ENCODE data around the gene BTN2A1.
A peak's percentile ranks its signal among the peaks of the same experiment; 100 is the strongest.
"Not testable (repeated sequence)": the region's sequence is repeated elsewhere in the genome, so short reads cannot be mapped to it uniquely, and the experiment has no call there.

The BTN2A1 gene

DNA sequence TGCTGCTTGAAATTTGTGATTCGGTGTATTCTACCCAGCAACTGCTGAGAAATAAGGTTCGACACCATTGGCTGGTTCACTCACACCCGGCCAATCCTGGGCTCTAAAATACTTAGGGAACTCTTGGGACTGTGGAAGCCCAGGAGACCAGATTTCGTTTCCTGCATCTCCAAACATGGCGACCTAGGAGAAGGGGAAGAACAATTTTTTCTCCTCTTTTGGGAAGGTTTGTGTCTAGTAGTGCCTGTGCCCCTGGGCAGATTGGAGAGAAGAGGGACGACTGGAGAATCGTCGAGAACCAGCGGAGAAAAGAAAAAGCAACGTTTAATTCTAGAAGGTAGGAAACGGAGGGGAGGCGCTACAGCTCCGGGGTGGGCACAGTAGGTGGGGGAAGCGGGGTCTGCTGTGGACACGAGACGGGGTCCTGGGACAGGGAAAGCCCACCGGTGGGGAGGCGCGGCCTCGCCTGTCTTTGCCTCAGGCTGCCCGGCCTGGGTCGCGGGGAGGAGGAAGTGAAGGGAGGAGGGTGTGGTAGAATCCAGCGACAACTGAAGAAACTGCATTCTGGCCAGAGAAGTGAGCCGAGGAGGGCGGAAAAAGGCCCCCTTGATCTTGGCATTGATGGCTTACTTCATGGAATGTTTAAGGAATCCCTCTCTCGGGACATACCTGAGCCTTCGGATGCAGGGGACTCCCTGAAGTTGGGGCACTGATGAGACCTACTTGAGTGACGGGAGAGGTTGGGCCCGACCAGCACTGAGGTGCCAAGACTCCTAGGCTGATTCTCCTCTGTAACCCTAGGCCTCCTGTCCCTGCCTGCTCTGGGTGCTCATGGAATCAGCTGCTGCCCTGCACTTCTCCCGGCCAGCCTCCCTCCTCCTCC is at the start of gene BTN2A1:
Gene BTN2A1 (plus strand): TSS at position 150 of the 883 bp plus-strand sequence. CDS start 682 bp downstream, at position 832.
- DNase-seq (ENCODE audit: low spot score), result peak; percentile 83

DNA sequence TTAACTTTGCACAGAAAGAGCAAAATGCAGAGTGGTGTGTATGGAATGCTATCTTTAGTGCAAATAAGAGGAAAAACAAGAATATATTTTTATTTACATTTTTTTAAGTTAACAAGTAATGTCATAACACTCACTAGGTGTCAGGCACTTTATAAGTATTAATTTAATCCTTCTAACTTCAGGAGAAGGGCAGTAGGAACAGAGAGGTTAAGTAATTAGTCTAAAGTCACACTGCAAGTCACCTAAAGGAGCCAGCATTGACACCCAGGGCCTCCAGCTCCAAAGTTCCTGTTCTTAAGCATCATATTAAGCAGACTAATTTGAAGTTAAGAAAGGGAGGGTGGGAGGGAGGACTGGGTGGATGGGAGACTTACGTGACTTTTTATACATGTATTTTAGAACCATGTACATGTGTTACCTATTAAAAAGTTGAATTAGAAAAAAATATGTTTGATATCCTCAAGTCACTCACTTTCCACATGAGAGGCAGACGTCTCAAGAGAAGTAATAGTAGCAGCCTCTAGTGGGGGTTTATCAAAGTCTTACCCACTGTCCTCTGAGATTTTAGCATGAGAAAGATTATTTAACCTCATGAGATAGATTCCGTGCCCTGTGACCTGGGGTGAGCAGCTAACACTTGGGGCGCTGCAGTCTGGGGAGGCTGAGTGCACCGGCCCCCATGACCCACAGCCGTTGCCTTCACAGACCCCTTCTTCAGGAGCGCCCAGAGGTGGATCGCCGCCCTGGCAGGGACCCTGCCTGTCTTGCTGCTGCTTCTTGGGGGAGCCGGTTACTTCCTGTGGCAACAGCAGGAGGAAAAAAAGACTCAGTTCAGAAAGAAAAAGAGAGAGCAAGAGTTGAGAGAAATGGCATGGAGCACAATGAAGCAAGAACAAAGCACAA is 48.7 kb upstream of the BTN2A1 start:
- no peak for DNase-seq (ENCODE audit: low spot score)

DNA sequence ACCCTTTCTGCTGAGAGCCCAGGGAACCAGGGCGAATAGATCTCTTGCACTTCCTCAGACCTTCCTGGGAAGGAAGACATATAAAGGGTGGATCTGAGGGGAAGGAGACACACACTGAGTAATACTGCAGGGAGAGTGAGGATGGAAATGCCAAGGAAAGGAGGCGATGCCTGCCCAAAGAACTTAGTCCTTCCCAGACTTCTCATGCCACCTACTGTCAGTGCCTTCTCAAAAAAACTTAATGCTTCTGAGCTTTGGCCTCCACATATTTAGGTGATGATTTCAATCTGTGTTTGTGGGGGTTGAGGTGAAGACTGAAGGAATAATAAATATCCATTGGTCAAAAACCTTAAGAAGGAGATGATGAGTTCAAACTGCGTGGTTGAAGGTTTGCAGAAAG is 46.0 kb upstream of the BTN2A1 start:
- no peak for DNase-seq (ENCODE audit: low spot score)

DNA sequence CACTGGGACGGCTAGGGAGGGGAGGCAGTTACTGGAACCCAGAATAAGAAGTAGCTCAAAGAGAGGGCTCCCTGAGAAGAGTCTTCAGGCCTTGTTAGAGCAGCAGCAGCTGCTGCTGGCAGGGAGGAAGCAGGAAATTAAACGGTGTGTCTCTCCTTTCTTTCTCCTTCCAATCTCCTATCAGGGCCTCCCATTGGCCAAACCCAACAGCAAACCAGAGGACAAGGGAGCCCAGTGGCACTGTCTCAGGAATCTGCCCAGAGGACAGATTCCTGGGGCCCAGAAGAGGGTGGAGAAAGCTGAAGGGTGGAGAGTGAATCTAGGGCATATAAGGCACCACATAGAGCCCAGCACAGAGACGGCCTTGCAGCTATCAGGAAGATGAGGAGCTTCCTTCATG is 45.5 kb upstream of the BTN2A1 start:
- DNase-seq (ENCODE audit: low spot score), result no peak

DNA sequence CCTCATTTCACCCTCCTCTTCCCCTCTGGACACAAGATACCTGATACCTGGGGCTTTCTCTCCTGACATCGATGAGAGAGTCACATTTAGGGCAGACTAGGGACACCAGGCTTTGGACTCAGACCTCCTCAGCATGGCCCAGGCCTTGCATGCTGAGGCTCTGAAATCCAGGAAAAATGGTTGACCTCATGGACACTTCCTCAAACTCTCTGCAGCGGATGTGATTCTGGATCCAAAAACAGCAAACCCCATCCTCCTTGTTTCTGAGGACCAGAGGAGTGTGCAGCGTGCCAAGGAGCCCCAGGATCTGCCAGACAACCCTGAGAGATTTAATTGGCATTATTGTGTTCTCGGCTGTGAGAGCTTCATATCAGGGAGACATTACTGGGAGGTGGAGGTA is 44.8 kb upstream of the BTN2A1 start:
- no peak for DNase-seq (ENCODE audit: low spot score)

DNA sequence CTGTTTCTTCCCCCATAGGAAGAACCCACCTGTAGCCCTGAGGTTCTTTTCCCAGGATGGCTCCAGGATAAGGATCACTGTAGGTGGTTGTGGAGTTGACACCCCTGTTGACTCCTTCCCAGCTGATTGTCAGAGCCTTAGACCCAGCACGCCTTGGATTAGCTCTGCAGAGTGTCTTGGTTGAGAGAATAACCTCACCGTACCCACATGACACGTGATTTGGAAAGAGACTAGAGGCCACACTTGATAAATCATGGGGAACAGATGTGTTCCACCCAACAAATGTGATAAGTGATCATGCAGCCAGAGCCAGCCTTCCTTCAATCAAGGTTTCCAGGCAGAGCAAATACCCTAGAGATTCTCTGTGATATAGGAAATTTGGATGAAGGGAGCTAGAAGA is 43.5 kb upstream of the BTN2A1 start:
- DNase-seq (ENCODE audit: low spot score), result no peak

DNA sequence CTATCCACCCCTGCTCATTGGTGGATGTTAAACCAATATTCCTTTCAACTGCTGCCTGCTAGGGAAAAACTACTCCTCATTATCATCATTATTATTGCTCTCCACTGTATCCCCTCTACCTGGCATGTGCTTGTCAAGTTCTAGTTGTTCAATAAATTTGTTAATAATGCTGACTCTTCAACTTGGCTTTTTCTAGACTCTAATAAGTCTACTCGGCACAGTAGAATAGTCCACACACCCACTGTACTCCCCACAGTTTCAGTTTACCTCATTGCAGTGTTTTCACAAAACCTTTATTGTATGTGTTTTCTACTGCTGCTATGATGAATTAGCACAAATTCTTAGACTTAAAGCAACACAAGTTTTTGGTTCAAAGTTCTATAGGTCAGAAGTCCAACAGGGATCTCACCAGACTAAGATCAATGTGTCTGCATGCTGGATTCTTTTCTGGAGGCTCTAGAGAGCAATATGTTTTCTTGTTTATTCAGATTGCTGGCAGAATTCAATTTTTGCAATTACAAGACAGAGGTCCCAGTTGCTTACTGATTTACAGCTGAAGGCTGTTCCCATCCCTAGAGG is 42.6 kb upstream of the BTN2A1 start:
- DNase-seq (ENCODE audit: low spot score), result no peak

DNA sequence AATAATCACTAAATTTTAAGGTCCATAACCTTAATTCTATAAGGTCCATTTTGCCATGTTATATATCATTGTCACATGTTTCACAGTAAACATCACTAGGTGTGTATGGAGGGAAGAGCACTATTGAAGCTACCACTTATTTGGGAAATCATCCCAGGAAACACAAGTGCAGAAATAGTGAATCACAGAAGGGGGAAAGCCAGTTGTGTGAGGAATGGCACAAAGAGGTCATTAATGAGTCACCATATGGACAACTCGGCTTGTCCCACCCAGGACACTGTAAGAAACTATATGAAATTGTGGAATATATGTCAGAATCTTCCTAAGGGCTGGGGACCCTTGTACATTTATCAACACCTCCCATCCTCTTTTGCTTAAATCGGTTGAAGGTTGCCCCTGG is 42.0 kb upstream of the BTN2A1 start:
- no peak for DNase-seq (ENCODE audit: low spot score)

DNA sequence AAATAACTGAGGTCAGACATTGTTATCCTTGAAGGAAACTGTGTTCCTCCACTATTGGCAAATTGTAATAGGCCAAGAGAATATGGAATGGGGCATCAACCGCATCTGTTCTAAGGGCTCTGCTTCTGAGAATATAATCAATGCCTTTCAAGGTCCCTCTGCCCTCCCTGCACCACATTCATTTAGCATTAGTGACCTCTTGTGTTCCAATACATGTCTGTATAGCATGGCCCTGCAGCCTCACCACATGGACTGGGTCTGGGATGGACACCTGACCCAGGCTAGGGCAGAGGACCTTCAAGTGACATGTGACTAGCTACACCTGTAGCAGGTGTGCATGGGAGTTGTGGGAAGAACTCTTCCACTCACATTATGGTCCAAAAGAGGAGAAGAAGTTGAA is 41.5 kb upstream of the BTN2A1 start:
- no peak for DNase-seq (ENCODE audit: low spot score)

DNA sequence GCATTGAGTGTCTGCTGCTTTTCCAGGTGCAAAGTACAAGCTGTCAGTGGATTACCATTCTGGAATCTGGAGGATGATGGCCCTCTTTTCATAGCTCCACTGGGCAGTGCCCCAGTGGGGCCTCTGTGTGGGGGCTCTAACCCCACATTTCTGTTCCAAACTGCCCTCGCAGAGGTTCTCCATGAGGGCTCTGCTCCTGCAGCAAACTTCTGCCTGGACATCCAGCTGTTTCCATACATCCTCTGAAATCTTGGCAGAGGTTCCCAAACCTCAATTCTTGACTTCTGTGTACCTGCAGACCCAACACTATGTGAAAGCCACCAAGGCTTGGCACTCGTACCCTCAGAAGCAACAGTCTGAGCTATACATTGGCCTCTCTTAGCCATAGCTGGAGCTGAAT is 39.7 kb upstream of the BTN2A1 start:
- DNase-seq (ENCODE audit: low spot score), result not testable (repeated sequence)

DNA sequence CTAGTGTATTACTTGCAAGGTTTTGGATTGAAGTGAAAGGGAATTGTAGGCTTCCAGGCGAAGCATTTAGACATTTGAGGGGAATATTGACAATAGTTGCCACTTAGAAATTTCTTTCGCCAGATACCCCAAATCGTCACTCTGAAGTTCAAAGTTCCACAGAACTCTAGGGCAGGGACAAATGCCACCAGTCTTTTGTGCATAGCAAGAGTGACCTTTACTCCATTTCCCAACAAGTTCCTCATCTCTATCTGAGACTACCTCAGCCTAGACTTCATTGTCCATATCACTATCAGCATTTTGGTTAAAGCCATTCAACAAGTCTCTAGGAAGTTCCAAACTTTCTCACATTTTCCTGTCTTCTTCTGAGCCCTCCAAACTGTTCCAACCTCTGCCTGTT is 39.0 kb upstream of the BTN2A1 start:
- DNase-seq (ENCODE audit: low spot score), result not testable (repeated sequence)

DNA sequence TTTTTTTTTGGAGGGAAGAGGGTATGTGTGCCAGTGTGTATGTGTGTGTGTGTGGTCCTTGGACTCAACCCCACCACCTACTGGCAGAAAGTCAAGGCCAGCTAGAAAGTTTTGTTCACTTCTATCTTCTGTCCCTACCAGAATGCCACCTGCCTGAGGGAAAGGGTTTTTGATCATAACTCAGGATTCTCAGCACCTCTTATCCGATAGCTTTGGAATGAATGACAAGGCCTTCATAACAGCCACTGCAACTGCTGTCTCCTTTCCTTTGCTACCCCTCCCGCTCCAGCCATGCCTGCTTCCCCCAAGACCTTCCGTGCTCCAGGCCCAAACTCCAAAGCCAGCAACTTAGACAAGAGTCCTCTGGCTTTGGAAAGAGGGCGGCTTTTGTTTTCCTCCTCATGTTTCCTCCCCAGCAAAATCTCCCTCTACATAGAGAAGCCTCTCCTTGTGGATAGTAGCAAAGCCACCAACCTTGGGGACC is 37.0 kb upstream of the BTN2A1 start:
- peak; percentile 43 for DNase-seq (ENCODE audit: low spot score)

DNA sequence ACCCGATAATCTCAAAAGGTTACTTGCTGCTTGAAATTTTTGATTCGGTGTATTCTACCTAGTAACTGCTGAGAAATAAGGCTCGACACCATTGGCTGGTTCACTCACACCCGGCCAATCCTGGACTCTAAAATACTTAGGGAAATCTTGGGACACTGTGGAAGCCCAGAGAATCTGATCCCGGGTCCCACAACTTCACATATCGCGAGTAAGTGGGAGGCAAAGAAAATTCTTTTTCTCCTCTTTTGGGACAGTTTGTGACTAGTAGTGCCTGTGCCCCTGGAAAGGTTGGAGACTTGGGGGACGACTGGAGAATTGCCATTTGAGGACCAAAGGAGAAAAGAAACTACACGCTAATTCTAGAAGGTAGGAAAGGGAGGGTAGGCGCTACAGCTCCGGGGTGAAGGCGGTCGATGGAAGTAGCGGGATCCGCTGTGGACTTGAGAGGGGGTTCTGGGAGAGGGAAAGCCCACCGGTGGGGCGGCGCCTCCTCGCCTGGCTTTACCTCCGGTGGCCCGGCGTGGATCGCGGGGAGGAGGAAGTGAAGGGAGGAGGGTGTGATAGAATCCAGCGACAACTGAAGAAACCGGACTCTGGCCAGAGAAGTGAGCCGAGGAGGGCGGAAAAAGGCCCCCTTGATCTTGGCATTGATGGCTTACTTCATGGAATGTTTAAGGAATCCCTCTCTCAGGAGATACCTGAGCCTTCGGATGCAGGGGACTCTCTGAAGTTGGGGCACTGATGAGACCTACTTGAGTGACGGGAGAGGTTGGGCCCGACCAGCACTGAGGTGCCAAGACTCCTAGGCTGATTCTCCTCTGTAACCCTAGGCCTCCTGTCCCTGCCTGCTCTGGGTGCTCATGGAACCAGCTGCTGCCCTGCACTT is 36.3 kb upstream of the BTN2A1 start:
- peak; percentile 70 for DNase-seq (ENCODE audit: low spot score)

DNA sequence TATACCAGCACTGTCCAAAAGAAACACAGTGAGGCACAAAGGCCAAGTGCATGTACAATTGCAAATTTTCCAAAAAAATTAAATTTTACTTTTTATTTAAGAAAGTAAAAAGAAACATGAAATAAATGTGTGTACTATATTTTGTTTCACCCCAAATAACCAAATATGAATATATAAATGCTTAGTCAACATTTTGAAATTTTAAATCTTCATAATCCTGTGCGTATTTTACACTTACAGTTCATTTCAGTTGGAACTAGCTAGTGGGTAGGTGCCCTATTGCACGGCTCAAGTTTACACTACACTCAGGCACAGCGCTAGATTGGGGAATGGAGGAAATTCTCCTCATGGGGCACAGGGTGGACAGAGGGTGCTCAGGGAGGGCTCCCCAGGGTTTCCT is 35.4 kb upstream of the BTN2A1 start:
- no peak for DNase-seq (ENCODE audit: low spot score)

DNA sequence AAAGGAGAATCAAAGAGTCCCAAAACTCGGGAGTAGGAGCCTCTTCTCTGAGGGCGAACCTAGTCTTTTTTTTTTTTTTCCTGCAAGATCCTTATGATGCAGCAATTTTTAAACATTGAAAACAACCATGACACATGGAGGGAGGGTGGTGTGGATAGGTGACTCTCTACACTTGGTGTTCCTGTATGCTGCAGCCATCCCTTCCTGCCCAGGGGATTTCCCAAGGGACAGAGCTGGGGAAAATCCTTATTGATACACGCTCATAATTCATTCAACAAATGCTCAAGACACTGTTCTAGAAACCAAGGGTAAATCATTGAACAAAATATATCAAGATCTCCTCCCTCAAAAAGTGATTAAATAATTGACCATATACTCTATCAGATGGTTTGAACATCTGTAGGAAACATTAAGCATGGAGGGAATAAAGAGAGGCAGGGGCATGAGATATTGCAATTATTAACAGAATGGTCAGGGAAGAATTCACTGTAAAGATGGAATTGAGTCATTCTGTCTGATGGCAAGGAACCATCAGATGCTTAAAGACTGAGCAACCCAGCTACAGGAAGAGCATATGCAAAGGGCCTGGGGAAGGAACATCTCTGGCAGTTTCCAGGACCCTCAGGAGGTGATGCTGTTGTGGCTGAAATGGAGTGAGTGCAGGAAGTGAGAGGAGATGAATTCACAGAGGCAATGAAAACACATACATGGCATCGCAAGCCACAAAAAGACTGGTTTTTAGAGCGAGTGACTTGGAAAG is 30.9 kb upstream of the BTN2A1 start:
- no peak for DNase-seq (ENCODE audit: low spot score)

DNA sequence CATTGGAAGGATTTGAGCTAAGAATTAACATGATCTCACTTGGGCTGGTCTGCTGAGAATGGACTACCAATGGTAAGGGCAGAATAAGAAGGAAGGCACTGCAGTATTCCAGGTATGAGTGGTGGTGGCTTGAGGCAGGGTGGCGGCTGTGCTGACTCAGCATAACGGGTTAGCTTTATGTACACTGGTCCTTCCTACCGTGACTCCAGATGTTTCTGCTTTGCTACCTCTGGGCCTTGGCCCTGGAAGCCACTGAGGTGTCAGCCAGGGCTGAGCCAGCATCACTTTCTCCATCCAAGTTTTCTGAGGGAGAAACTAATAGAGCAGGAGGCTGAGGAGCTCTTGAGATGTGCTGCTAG is 30.3 kb upstream of the BTN2A1 start:
- no peak for DNase-seq (ENCODE audit: low spot score)

DNA sequence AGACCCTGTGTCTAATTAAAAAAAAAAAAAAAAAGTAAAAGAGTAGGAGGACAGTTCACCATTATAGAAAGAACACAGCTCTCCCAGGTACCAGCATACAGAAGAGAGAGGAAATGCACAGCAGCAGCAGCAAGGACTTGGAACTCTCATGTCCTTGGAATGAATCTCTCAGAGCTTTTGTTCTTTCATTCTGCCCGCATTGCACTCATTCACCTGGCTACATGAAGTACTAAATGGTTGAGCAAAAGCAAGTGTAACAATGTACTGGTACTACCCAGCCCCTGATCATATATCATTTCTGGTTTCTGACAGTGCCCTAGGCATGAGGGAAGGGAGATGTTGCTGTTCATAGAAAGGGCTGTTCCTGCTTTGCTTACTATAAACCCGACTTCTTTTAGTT is 29.5 kb upstream of the BTN2A1 start:
- DNase-seq (ENCODE audit: low spot score), result no peak

DNA sequence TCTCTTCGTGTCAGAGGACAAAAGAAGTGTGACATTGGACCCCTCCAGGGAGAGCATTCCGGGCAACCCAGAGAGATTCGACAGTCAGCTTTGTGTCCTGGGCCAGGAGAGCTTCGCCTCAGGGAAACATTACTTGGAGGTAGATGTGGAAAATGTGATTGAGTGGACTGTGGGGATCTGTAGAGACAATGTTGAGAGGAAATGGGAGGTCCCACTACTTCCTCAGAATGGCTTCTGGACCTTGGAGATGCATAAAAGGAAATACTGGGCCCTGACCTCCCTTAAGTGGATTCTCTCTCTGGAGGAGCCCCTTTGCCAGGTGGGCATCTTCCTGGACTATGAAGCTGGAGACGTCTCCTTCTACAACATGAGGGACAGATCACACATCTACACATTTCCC is 27.0 kb upstream of the BTN2A1 start:
- no peak for DNase-seq (ENCODE audit: low spot score)

DNA sequence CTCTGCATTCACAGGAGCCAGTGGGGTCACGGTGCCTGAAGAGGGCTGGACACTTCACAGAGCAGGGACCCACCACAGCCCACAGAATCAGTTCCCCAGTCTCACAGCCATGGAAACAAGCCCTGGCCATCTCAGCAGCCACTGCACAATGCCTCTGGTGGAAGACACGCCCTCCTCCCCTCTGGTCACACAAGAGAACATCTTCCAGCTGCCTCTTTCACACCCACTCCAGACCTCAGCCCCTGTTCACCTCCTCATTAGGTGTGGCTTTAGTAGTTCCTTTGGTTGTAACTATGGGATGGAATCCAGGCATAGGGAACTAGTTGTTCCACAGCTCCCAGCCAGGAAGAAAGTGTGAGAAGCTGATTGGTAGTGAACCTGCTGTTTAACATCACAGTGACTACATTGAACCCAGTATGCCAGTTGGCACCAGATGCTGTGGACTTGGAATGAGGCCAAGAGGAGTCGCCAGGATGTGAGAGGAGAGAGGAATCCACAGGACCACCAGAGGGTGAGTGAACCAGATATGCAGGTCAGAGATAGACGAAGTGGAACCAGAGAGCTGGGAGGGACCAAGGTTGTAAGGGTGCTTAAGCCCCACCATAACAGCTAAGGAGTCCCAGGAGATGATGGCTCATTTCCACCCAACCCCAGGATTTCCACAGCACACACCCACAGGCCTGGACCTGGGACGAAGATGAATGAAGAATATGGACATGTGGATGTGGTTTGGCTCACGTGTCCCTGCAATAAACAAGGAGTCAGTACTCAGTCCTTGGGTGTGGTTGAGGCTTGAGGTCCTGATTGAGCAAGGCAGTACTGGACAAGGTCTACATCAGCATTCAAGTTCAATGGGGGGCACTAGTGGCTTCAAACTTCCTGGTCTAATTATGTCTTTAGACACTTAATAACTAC is 26.2 kb upstream of the BTN2A1 start:
- DNase-seq (ENCODE audit: low spot score), result no peak

Measured in CD4-positive, alpha-beta T cell treated with Interleukin-2 at 100 ng/mL for 4 hours (primary cell).